SK-N-MC (cell line): ENCODE data around the gene TAOK2.

Experiments
- EZH2 ChIP-seq: fragments of 200-600 bp; sonication (generic); IDR thresholded peaks from one replicate; pipeline ENCODE4 v1.6.1; 2017; ENCODE audit warnings: antibody characterized with exemption
- FOXP2 ChIP-seq: optimal IDR thresholded peaks from 2 replicates; pipeline ENCODE3; 2011; ENCODE audit warnings: mild to moderate bottlenecking, moderate library complexity; ENCODE audit not compliant: insufficient read depth; ENCODE audit errors: extremely low read length, control extremely low read depth
- POLR2AphosphoS5 ChIP-seq: IDR thresholded peaks from 2 replicates; pipeline ENCODE4 v1.6.1; 2012; ENCODE audit warnings: mild to moderate bottlenecking, low read depth, low read length, borderline replicate concordance

GRCh38 chr16:29958756-29959155 lies 14.9 kb upstream of the TAOK2 start:
- TF ChIP-seq EZH2 (no peak), POLR2AphosphoS5 (no peak), FOXP2 (no peak)
